NCI-H69 (cell line): ENCODE results near the gene TAF4B.
"Not testable (repeated sequence)": the region's sequence is repeated elsewhere in the genome, so short reads cannot be mapped to it uniquely, and the experiment has no call there.

ENCODE experiments used
- DNase-seq: peaks from one replicate; lab custom pipeline; 2025; lab: John Stamatoyannopoulos, UW

The TAF4B gene

DNA sequence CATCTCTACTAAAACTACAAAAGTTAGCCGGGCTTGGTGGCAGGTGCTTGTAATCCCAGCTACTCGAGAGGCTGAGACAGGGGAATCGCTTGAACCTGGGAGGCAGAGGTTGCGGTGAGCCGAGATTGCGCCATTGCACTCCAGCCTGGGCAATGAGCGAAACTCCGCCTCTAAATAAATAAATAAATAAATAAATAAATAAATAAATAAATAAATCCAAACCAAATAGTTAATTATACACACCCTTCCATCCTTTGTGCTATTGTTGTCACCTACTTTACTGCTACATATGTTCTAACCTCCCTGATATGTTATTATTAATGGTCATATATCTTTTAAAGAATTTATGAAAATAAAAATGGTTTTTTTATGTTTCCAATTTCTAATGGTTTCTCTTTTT, 155.3 kb downstream of the TAF4B start:
- DNase-seq, result not testable (repeated sequence)

DNA sequence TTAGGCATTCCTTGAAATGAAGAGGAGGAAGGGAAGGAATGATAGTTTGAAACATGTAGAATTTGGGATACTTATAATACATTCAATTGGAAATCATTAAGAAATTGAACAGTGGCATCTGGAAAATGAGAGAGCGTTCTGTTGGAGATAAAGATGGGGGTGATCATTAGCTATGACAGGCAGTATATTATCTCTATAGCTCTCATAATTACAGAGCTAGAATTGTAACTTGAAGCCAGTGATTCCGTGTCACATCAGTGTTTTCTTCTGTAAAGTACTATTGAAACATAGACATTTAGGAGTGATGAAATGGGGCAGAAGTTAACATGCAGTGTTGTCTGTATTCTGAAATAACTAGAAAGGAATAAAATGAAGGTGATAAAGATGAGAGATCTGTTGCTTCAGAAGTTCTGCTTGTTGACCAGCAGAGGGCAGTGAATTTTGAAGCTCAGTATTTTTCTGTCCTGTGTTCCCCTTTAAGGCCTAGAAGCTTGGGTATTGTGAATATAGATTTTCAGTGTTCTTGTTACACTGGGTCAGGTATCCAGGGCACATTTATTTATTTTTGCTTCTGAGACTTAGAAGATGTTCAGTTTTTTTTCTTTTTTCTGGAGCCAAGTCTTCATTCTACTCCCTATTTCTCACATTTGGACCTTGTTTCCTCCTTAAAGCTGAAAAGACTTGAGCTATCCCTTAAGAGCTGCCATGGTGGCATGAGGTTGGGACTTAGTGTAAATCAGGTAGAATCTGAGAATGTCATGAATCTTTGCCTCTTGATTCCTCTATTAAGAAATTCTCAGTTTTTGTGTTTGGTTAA, 157.4 kb downstream of the TAF4B start:
- peak; percentile 82 for DNase-seq

DNA sequence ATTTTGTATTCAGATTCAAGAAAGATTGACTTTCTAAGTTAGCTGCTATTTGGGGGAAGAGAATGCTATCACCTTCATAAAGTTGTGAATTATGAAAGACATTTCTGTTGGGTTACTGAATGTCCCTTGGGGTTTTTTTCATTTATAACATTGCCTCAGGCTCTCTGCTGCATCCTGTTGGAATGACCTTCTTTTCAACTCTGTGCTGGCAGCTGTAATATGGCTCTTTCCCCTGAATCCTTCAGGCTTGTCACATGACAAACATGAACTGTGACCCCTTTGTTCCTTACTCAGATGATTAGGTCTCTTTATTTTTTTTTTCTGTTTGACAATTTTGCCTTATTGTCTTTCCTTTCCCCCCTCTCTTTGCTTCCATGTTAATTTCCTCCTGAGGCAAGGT, 159.8 kb downstream of the TAF4B start:
- peak; percentile 96 for DNase-seq

DNA sequence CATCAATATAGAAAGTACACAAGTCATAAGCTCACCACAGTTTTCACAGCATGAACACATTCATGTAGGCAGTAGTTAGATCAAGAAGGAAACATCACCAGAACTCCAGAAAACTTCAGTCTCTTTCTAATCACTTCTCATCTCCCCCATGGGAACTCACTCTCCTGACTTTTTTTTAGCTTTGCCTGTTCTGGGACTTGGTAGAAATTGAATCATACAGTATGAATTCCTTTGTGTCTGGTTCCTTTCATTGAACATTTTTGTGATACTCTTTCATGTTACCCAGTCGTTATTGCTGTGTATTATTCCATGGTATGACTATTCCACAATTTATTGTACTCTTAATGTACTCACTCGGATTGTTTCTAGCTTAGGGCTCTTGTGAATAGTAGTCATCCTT, 160.2 kb downstream of the TAF4B start:
- no peak for DNase-seq

DNA sequence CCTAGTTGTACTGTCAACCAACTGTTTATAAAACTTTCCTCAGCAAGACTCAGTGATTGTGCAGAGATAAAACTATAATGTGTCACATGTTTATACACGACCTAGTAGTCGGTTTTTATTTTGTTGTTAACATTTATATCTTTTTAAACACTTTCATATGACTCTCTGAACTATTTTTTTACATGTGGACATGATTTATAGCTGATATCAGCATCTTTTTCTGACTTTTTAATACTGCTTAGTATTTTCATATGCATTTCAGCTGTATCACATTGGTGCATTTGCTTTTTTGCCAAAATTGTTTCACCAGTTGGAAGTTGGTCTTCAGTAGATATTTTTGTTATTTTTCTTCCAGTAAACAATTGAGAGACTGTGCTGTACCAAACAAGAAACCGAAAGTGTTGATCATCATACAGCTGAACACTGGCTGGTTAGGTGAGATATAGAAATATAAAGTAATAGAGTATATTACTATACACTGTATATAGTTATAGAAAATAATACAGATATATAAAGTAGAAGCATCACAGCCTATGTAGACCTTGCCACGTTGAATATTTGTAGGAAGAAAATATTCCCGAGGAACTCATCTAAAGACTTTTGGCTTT, 167.9 kb downstream of the TAF4B start:
- DNase-seq, result no peak

DNA sequence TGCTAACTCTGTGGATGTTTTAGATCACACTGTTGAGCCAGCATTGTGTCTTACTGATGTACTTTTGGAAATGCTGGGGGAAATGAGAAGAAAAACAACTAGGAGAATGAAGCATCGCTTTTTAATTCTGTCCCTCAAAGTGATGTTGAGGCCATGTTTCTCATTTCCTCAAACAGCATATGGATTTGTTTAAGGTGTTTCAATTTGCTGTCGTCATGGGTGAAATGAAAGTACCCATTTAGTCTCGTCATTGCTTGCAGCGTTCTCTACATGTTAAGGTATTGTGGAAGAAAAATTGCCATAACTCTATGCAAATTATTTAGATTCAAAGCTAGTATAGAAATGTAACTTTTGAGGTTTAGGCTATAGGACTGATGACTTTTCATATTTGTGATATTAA, 170.8 kb downstream of the TAF4B start:
- DNase-seq, result no peak

DNA sequence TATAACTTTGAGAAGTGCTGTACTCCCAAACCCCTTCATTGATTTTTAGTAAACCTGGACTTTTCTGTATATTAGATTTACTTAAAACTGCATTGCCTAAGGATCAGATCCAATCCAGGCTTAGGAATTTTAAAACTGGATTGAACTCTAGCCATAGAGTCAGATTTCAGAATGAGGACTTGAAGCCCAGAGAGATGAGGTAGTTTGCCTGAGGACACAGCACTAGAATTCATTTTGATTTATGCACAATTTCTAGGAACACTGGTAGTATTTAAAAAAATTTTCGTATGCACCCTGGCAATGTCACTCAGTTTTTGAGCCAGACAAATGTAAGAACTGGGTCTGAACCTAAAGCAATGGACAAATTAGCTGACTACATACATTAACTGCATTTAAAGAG, 177.2 kb downstream of the TAF4B start:
- DNase-seq, result no peak

DNA sequence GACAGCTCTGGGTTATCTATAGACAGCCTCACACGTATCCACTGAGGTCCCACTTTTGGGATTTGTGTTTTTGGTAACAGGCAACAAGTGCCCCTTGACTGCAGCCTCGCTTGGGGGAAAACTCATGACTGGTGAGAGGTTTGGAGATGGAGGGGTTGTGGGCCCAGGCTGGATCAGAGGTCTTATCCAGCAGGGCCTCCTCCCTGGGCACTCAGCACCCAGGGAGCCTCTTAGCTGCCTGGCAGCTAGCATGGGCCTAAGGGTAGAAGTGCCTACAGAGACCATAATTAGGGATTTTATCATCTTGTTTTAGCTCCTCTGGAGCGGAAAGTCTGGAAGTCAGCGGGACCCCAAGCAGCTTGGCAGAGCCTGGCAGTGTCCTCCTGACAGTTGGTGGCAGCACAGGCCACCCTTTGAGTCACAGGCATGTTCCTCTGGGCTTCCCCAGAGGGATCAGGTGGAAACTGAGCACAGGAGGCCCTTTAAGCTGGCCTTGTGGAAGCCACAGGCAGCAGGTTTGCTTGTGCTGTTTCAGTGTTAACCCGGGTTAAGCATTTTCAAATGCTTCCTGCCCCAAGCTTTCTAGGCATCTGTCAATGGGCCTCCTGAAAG, 179.1 kb downstream of the TAF4B start:
- peak; percentile 75 for DNase-seq

DNA sequence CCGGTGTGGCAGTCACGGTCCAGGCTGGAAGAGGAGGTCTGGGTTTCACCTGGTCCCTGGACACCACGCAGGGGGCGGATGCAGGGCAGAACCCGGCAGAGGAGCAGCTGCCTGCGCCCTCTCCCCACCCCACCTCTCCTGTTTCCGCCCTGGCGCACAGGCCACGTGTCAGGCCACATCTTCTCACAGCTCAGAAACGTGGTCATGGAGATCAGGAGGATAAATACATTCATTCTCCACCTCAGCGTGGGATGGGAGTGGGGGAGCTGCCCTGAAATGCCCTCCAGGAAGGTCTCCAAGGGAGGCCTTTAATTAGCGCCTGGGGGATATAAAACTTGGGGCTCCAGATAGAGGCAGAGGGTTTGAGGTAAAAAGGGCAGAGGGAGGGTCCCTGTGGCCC, 180.1 kb downstream of the TAF4B start:
- DNase-seq, result peak; percentile 49

DNA sequence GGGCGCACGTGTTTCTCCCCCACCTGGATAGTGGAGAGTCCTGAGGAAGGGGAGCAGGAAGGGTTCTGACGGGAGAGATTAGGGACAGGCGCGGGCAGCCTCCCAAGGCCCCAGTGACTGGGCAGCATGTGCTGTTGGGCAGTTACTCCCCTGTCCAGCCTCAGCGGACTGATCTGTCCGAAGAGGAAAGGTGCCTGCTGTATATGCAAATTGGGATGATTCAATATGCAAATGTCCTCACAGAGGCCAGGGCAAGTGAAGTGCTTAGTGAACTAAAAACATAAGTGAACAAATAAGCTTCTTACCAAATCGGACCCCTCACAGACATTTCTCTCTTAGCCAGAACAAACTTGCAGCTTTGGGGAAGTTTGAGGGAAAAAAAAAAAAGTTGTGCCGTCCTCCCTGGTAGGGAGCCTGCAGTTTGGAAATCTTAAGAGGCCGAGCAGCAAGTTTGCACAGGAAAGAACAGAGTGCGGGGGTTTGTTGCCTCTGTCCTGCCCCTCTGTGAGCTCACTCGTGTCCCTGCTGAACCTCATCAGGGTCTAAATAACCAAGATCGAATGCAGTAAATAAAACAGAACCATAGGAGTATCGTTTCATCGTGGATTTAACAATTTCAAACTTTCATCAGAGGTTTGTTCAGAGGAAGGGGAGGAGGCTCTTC, 180.7 kb downstream of the TAF4B start:
- DNase-seq, result no peak

DNA sequence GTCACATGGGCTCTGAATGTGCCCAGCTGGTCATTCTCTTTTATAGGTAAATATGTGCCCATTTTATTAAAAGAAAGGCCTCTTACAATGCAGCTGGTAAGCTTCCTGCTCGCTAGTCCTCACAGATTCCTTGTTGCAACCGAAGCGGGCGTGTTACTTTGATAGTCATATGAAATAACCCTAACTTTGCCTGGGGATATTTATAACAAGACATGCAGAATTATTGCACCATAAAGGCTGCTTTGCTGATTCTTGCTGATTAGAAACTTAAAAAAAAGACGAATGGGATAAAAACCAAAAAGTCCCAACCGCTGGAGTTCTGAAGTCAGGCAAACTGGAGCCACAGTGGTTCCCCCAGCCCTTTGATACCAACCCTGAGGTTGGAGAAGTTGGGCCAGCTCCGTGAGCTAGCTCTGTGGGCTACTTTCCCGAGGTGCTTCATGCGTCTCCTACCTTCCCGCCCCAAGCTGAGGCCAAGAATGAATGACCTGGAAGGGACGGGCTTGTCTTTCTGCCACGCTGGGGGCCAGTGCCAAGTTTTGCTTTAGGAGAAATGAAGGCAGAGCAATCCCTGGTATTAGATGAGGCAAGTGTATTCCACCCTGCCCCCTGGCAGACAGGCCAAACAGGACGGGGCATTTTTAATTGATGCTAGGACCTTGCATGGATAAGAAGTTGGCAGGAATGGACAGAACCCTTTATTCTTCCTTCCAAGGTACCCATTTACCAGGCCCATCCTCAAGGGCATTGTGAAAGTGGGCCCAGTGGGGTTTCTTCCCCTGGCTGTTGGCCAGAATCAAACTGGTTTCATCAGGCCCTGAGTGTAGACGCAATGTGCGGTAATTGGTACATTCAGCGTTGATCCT, 181.7 kb downstream of the TAF4B start:
- DNase-seq, result peak; percentile 48

DNA sequence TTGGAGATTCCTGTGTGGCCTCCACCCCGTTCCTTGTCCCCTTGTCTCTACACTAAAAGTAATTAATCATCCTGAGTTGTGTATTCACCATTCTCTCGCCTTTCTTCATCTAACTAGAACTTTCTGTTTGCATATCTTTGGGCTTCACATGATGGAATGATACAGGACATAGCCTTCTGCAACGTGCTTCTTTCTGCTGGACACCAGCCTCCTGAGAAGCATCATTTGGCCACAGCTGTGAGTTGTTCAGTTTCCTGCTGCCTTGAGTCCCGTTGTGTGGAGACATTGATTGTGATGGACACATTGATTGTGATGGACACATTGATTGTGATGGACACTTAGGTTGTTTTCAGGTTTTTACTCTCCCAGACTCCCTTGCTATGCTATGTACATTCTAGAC, 182.8 kb downstream of the TAF4B start:
- no peak for DNase-seq

DNA sequence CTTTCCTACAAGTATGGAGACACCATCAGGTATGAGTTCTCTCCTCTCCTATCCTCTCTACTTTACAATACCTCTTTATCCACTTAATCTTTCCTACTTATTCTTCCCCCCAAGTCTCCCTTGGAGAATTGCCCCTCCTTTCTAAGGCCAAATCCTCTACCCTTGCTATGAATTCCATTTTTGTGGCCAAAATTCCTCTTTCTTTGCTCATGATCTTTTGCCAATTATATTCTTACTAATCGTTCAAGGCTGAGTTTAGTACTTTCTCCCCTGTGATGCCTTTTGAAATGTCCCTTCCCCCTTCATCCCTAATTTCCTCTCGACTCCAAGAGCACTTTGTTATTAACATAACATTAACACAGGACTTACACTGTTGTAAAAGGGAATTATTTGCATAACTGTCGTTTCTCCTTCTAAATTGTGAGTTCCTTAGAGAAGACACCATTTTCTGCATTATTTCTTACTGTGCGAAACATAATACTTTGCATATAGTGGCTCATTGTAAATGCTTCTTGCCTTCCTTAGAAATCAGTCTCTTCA, 188.7 kb downstream of the TAF4B start:
- no peak for DNase-seq

DNA sequence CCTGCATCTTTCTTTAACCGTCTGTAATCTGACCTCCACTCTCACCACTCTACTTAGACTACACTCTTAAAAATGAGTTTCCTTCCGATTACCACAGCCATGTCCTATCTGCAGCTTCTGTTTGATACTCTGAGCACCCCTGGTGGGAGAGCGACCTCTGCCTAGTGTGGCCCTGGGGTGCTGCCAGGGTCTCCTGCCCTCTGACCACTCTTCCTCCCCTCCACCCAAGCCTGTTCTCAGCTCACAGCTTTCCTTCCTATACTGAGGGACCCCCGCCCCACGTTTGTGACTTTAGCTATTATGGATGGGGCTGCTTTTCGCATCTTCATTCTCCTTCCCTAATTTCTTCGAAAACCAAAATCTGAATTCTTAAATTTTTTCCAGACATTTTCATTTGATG, 189.4 kb downstream of the TAF4B start:
- DNase-seq, result no peak

DNA sequence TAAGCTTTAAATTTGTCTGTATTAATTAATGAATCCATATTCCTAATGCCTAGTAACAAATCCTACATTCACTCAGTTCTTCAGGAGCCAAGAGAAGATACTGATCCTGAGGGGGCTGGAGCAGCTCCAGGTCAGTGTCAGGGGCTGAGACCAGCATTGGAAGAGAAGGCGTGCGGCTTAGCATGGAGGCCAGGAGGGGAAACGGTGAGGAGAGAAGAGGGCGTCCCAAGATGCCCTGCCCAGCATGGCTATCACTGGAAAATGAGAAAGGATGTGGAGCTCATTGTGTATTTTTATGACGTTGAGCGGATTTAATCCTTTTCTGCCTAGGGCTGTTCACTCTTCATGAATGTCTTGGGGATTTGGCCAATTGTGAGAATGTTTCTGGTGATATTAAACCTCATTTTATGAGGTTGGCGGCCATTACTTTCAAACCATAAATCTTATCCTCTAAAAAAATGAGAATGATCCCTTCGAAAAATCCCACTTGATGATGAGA, 190.5 kb downstream of the TAF4B start:
- DNase-seq, result no peak

DNA sequence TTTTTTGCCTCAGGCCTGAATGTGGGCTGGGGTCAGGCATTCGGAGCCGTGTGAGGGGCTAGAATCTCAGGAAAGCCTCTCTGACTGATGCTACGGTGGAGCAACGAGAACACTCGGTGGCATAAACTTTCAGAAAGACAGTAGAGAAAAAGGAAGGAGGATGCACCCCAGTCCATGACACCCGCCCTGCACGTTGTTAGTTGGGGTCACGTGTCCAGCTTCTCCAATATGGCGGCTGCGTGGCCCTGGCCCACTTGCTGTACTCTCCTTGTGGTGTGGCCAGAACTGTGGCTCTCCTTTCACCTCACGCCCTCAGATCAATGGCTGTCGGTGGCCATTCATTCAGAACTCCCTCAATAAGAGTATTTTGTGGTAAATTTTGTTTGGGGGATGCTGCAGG, 190.9 kb downstream of the TAF4B start:
- DNase-seq, result no peak

DNA sequence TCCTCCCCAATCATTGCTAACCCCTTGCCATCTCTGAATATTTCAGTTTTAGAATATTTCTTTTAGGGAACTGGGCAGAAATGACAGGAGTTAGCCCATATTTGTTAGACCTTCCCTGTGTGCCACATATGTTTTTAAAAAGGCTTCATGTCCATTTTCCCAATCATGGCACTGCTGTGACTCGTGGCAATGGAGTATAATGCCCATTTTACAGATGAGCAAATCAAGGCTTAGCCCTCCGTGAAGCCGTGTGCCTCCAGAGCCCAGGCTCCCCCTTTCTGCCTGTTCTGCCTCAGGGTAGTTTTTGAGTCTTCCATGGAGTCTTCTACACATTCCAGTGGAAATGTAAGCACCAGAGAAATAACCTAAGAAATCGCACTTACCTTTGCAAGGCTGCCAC, 192.0 kb downstream of the TAF4B start:
- DNase-seq, result no peak

DNA sequence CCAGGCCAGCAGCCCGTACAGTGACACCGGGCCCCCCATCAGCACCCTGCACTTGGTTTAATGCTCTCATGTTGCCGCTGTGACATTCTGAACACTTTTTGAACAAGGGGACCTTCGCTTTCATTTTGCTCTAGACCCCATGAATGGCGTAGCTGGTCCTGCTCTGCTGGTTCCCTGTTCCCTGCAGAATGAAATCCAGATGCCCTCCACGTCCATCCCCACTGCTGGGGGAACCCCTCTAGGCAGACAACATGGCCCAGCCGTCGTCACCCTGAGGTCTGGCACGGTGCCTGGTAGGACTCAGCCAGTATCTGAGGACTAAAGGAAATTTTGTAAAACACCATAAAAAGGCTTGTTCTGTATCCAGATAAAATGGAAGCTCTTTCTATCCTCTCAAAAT, 193.5 kb downstream of the TAF4B start:
- no peak for DNase-seq

DNA sequence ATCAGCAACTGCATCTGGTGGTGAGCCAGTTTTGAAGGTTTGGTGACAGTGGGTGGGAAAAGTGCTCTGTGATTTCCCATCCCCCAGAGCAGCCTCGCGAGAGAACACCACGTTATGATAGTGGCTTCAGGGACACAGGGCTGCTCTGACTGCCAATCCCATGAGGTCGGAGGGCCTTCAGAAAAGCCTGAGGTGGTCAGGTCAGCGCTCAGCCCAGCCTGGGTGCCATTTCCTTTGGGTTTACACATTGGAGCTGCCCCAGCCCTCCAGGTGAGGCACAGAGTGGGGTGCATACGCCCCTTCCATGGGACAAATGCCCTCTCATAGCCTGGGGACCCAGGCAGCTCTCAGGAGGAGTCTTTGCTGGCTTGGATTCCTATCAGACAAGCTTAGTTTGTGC, 195.3 kb downstream of the TAF4B start:
- no peak for DNase-seq

DNA sequence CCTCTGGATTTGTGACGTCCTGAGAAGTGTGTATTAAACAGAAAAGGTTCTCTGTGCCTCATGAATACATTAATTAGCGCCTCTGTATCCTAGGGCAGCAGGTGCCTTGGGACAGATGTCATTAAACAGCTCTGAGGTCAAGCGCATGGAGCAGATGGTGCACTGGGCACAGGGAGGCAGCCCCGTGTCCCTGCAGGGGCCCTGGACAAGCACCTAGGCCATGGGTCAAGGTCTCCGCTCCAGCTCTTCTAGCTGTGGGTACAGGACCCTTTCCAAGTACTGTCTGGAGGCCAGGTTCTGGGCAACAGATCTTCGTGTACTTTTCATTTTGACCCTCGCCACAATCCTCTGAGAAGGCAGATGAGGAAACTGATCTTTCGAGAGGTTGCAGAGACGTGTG, 195.7 kb downstream of the TAF4B start:
- DNase-seq, result no peak

DNA sequence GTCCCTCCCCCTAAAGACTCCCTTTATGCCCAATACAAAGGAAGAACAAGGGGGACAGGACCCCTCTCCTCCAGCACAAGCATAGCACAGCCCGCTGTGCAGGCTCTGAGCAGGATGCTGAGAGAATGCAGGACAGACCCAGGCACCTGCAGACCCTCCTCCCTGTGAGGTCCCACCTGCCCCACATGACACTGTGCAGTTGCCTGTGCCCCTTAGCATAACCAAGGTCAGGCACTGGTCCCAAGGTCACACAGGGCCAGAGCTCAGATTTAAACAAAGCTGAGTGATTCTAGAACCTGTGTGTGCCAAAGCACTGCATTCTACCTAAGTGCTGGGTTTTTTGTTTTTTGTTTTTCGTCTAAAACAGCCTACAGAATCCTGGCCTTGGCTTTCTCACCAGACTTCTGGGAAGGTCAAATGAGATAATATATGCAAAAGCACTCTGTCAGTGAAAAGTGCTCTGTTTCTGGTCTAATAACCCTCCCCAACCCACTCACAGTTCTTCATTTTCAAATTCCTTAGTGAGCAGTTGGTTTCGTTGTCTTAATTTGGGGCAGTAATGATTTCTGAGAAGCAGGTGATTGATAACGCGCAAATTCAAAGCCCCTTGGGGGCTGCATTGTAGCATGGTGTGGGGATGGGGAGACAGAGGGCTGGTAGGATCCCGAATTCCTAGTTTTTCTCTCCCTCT, 196.4 kb downstream of the TAF4B start:
- DNase-seq, result no peak
